Measurements from ENCODE around the gene IFRD2.
"Not testable (repeated sequence)": the region's sequence is repeated elsewhere in the genome, so short reads cannot be mapped to it uniquely, and the experiment has no call there.

Gene IFRD2

DNA sequence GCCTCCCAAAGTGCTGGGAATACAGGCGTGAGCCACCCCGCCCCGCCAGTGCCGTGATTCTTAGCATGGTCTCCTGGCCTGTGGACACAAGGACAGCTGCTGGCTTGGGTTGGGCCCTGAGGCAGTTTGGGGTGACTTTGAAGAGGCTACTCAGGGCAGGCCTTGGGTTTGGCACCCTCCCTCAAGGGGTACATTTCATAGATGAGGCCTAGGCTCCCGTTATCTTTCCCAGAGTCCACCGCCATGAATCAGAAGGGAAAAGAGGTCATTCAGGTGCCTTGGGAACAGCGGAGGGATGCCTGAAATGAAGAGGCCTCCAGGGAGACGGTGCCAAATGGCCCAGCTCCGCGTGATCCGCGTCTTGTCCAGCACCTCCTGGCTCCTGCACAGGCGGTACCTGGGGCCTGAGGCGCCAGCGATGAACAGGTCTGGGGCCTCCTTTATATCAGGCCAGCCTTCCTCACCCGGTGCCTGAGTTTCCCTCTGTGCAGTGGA lies 46.9 kb downstream of the IFRD2 start:
- in situ Hi-C loops (cut with MboI; ENCODE audit: low pct_unique_long_range_greater_than_20kb, low sequenced_read_pairs, unreplicated experiment), result no loop called here
- no peak for DNase-seq (ENCODE audit: low spot score)

DNA sequence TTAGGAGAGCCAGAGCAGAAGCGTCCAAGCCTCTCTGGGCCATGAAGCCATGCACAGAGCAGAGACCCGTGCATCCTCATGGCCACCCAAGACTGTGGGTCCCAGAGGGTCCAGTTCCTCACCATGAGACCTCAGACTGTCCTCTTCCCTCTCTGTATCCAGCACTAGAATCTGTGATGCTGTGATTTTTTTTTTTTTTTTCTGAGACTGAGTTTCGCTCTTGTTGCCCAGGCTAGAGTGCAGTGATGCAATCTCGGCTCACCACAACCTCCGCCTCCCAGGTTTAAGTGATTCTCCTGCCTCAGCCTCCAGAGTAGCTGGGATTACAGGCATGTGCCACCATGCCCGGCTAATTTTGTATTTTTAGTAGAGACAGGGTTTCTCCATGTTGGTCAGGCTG lies 47.4 kb downstream of the IFRD2 start:
- DNase-seq (ENCODE audit: low spot score); in situ Hi-C loops (cut with MboI; ENCODE audit: low pct_unique_long_range_greater_than_20kb, low sequenced_read_pairs, unreplicated experiment): not testable (repeated sequence)

More for the DNA sequence above, 46.9 kb downstream of the IFRD2 start:
- TF ChIP-seq, protein P1, sequence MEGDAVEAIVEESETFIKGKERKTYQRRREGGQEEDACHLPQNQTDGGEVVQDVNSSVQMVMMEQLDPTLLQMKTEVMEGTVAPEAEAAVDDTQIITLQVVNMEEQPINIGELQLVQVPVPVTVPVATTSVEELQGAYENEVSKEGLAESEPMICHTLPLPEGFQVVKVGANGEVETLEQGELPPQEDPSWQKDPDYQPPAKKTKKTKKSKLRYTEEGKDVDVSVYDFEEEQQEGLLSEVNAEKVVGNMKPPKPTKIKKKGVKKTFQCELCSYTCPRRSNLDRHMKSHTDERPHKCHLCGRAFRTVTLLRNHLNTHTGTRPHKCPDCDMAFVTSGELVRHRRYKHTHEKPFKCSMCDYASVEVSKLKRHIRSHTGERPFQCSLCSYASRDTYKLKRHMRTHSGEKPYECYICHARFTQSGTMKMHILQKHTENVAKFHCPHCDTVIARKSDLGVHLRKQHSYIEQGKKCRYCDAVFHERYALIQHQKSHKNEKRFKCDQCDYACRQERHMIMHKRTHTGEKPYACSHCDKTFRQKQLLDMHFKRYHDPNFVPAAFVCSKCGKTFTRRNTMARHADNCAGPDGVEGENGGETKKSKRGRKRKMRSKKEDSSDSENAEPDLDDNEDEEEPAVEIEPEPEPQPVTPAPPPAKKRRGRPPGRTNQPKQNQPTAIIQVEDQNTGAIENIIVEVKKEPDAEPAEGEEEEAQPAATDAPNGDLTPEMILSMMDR (IDR thresholded peaks at IDR 0.05; ENCODE audit: extremely low read depth, insufficient read depth, missing control alignments), result no peak

DNA sequence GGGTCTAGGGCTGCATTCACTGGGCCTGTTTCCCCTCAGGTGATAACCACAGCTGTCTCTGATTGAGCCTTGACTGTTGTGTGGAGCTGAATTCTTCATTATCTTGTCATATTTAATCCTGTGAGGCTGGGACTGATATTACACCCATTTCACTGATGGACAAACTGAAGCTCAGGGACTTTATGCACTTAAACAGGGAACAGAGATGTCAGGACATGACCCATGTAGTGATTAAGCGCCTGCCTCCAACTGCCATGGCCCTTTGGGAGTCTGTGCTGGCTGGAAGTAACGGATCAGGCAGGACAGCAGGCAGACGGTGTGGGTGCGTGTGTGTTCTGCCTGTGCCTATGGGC lies 48.7 kb downstream of the IFRD2 start:
- TF ChIP-seq, protein P1 (IDR thresholded peaks at IDR 0.05; ENCODE audit: extremely low read depth, insufficient read depth, missing control alignments), result no peak
- DNase-seq (ENCODE audit: low spot score), result no peak
- in situ Hi-C loops (cut with MboI; ENCODE audit: low pct_unique_long_range_greater_than_20kb, low sequenced_read_pairs, unreplicated experiment), result no loop called here

DNA sequence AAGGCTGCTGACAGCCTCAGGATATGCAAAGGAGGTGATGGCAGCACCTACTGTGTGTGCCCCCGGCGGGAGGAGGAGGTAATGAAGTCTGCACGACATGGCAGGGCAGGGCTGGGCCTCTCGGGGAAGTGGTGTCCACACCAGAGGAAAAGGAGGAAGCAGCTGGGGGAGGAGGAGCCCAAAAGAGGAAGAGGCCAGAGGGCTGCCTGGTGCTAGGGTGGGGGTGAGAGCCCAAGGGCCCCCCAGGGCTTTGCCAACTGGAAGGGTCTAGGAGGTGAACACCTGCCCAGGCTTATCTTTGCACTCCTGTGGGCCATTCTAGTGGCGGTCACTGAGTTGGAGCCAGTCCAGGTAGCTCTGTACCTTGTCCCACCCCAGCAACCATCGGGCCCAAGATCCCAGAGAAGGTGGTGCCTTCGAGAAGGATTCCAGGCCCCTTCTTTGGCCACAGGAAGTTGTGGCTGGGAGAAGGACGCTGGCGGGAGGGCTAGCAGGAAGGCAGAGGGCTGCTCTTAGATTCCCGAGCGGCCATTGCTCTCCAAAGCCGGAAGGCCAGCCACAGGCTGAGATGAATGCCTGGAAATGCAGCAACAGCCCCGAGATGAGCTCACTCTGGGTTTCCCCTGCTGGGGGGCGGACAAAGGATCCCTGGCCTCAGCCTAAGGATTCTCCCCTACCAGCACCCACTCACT lies 49.2 kb downstream of the IFRD2 start:
- TF ChIP-seq, protein P1 (IDR thresholded peaks at IDR 0.05; ENCODE audit: extremely low read depth, insufficient read depth, missing control alignments), result no peak
- peak; percentile 48 for DNase-seq (ENCODE audit: low spot score)
- in situ Hi-C loops (cut with MboI; ENCODE audit: low pct_unique_long_range_greater_than_20kb, low sequenced_read_pairs, unreplicated experiment), result no loop called here

DNA sequence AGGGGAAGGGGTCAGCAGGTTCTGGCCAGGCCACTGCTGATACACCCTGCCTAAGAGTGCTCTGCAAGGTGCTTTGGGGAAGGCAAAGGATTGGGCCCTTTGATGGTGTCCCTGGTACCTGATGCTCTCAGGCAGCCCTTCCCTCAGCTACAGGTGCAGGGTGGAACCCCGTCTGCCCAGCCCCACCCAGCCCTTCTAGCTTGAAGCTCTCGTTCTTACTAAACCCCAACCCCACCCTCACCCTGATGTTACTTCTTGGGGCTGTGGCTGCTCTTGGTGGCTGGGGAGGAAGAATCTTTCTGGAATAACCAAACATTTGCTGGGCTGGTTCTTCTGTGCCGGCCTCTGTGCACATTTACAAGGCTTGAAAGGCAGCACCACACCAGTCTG lies 49.9 kb downstream of the IFRD2 start:
- in situ Hi-C loops (cut with MboI; ENCODE audit: low pct_unique_long_range_greater_than_20kb, low sequenced_read_pairs, unreplicated experiment), result no loop called here
- DNase-seq (ENCODE audit: low spot score), result peak; percentile 57
- TF ChIP-seq, protein P1 (IDR thresholded peaks at IDR 0.05; ENCODE audit: extremely low read depth, insufficient read depth, missing control alignments), result no peak

DNA sequence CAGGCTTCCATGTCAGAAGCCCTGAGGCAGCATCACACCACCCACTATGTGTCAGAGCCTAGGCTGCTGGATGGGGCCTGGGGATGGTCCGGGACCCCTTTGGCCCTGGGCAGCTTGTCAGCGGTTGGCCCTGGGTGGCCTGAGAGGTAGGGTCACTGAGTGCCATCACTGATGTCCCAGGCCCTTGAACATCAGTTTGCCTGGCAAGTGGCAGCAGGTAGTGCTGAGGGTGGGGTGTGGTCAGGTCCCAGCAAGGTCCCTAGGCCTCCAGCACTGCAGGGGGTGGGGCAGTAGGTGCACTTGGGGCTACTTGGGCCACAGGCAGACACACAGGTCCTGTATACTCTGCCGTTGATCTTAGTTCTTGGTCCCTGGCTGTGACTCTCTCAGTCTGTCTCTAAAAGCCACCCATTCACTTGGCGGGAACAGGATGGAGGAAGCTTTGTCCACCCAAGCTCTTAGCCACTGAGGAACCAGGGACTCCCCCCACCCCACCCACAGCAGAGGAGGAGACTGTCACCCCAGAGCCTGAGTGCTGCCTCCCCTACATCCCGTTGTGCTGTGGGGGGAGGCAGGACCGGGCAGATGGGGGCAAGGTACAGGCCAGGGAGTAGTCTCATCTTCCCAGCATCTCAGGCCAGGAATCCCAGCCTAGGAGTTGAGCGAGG lies 50.4 kb downstream of the IFRD2 start:
- TF ChIP-seq, protein P1 (IDR thresholded peaks at IDR 0.05; ENCODE audit: extremely low read depth, insufficient read depth, missing control alignments), result no peak
- in situ Hi-C loops (cut with MboI; ENCODE audit: low pct_unique_long_range_greater_than_20kb, low sequenced_read_pairs, unreplicated experiment), result no loop called here
- no peak for DNase-seq (ENCODE audit: low spot score)

DNA sequence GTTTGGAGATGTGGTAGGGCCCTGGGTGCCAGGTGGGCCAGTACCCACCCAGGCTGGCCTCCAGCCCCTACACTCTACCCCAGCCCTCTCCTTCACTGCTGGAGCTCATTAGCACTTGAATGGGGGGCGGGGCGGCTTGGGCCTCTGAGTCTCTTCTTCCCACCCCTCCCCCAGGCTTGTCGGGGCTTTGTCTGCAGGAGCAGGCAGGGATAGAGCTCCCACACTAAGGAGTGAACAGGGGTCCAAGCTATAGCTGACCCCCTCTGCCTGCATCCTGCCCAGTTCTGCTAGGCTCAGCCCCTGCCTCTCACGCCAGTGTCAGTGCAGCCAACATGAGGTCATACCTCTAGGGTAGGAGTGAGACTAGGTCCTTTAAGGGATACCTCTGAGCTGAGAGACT lies 51.1 kb downstream of the IFRD2 start:
- TF ChIP-seq, protein P1 (IDR thresholded peaks at IDR 0.05; ENCODE audit: extremely low read depth, insufficient read depth, missing control alignments), result no peak
- DNase-seq (ENCODE audit: low spot score), result no peak
- in situ Hi-C loops (cut with MboI; ENCODE audit: low pct_unique_long_range_greater_than_20kb, low sequenced_read_pairs, unreplicated experiment), result no loop called here

Data from GM13977 (cell line).